Muscle of leg (tissue), 16 donors: ENCODE results near the gene ZNF182. TPM values are rescaled to one million over a fixed set of nuclear protein-coding genes. Genes with fewer than 3 reads are reported as not detected.
A peak's percentile ranks its signal among the peaks of the same experiment; 100 is the strongest.
"Not testable (repeated sequence)": the region's sequence is repeated elsewhere in the genome, so short reads cannot be mapped to it uniquely, and the experiment has no call there.

Experiments
- DNase-seq: peaks from one replicate; pipeline ENCODE4 v3.0.0; 2013
- H3K27ac ChIP-seq: one replicate; pipeline ENCODE4 v1.5.1; 2013; ENCODE audit warnings: mild to moderate bottlenecking, low read length, control low read depth
- H3K27me3 ChIP-seq: one replicate; pipeline ENCODE4 v1.6.1; 2013; ENCODE audit warnings: low read length; ENCODE audit not compliant: control insufficient read depth, insufficient read depth
- H3K36me3 ChIP-seq: one replicate; pipeline ENCODE4 v1.6.1; 2013; ENCODE audit warnings: low read length; ENCODE audit not compliant: control insufficient read depth, insufficient read depth
- H3K4me1 ChIP-seq: one replicate; pipeline ENCODE4 v1.6.1; 2013; ENCODE audit warnings: low read length; ENCODE audit not compliant: control insufficient read depth, insufficient read depth
- H3K4me3 ChIP-seq: one replicate; pipeline ENCODE4 v1.5.1; 2013; ENCODE audit warnings: low read length, control low read depth
- H3K9me3 ChIP-seq: replicated peaks from 2 replicates; pipeline ENCODE4 v1.6.1; 2013; ENCODE audit warnings: low read depth, low read length; ENCODE audit not compliant: control insufficient read depth
- WGBS: methylation state at CpG from one replicate; pipeline ENCODE4 v1.1.5; 2013; ENCODE audit warnings: missing lambda C conversion rate; ENCODE audit not compliant: insufficient coverage; 5-methylcytosine and 5-hydroxymethylcytosine counted together
- long read RNA-seq, 11 donors: transcript quantifications; one replicate each; lab custom pipeline, GENCODE V29; 2026
- polyA plus RNA-seq, 8 donors: library from polyadenylated mRNA; unstranded; fragments of 120-200 nt; gene quantifications; one replicate each; pipeline versions ENCODE4 v1.2.1 to v1.2.3, GENCODE V29; 2013; ENCODE audit warnings: inconsistent platforms in 1 of 8, low replicate concordance in 1 of 8; ENCODE audit not compliant: insufficient read length in 8 of 8, insufficient read depth in 1 of 8
- total RNA-seq: library from RNA; stranded (reverse); fragments of 120-200 nt; gene quantifications from one replicate; pipeline ENCODE4 v1.2.4, GENCODE V29; 2013

The ZNF182 gene
- total RNA-seq: 4.1 TPM
- polyA plus RNA-seq: 1 to 10 TPM; 4.1 to 6.8 (median 5.0) TPM
- long read RNA-seq, donor 1, partial matches to known transcripts: 0 of 1 reads
- long read RNA-seq, donor 1, other reads (novel, unspliced or antisense): 0 of 1 reads
- long read RNA-seq, donor 2: 0 reads
- long read RNA-seq, donor 3, partial matches to known transcripts: 0 of 1 reads
- long read RNA-seq, donor 3, other reads (novel, unspliced or antisense): 0 of 1 reads
- long read RNA-seq, donor 4: 0 reads
- long read RNA-seq, donor 5, partial matches to known transcripts: 0 of 2 reads
- long read RNA-seq, donor 5, other reads (novel, unspliced or antisense): 0 of 2 reads
- long read RNA-seq, donor 6, partial matches to known transcripts: 0 of 4 reads
- long read RNA-seq, donor 6, other reads (novel, unspliced or antisense): 0 of 4 reads
- long read RNA-seq, donor 7: 0 reads
- long read RNA-seq, donor 8: 0 reads
- long read RNA-seq, donor 9: 0 reads
- long read RNA-seq, donor 10: 0 reads
- long read RNA-seq, donor 11, partial matches to known transcripts: 0 of 1 reads
- long read RNA-seq, donor 11, other reads (novel, unspliced or antisense): 0 of 1 reads

- H3K27ac ChIP-seq: peak within 1 kb of the TSS; percentile 78
- no peaks in the 10 kb centered on the region for H3K27me3 ChIP-seq
- no peaks in the 10 kb centered on the region for H3K4me1 ChIP-seq
- WGBS: 37% methylated on average over 23 of the region's 34 CpGs
- H3K9me3 ChIP-seq: no peaks in the 10 kb centered on the region
- peak; percentile 96 for DNase-seq
- H3K4me3 ChIP-seq: peak within 1 kb of the TSS; percentile 80
- no peaks in the 10 kb centered on the region for H3K36me3 ChIP-seq
Measured at GRCh38 chrX:48003758-48004457, at the start of gene ZNF182. TSS of gene ZNF182 (minus strand) at chrX:48003989. CDS start at chrX:48002609, 1,380 bp downstream.

DNA sequence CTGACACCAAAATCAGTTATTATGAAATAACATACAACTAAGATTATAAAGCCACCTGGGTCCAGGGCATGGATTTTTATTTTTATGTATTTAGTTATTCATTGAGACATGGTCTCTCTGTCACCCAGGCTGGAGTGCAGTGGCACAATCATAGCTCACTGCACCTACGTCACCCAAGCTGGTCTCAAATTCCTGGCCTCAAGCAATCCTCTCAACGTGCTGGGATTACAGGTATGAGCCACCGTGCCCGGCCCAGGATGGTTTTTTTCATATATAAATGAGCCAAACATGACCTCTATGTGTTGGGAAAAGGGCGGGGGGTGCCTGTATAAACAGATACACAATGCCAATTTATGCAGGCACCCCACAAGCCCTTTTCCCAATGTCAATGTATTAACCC is 43.1 kb upstream of the ZNF182 start:
- no peak for DNase-seq
- Histone ChIP-seq H3K27me3 (peaks cover 2% of the 10 kb centered on the region), H3K4me3 (no peak overlapping the region), H3K4me1 (peaks cover 4% of the 10 kb centered on the region), H3K27ac (no peak overlapping the region), H3K9me3 (no peaks in the 10 kb centered on the region), H3K36me3 (no peaks in the 10 kb centered on the region)
- 100% methylated on average over 1 of the region's 5 CpGs for WGBS

GRCh38 chrX:48045410-48046311 is 41.9 kb upstream of the ZNF182 start:
- no peaks in the 10 kb centered on the region for H3K36me3 ChIP-seq
- no peaks in the 10 kb centered on the region for H3K9me3 ChIP-seq
- H3K27me3 ChIP-seq: peaks cover 2% of the 10 kb centered on the region
- peak overlapping the region; percentile 38 for H3K27ac ChIP-seq
- H3K4me3 ChIP-seq: no peak overlapping the region
- WGBS: 54% methylated on average over 2 of the region's 8 CpGs
- peaks cover 4% of the 10 kb centered on the region for H3K4me1 ChIP-seq
- DNase-seq: peak; percentile 70

DNA sequence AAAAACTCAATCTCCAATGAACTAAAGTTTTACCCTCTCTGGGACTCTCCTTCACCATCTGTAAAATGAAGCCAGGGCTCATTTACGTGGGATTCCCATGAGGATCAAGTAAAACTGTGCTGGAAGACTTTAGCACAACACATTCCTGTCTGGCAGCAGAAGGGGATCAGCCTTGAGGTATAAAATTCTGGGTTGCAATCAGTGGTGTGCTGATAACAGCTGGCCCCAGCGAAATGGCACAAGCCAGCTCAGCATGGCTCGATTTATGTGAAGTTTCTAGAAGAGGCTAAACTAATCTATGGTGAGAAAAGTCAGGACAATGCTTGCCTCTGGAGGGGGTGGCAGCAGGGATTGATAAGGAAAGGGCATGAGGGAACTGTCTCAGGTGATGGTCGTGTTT is 39.3 kb upstream of the ZNF182 start:
- Histone ChIP-seq H3K27me3 (peaks cover 2% of the 10 kb centered on the region), H3K27ac (no peak overlapping the region), H3K4me3 (no peak overlapping the region), H3K9me3 (no peaks in the 10 kb centered on the region), H3K36me3 (no peaks in the 10 kb centered on the region), H3K4me1 (peaks cover 4% of the 10 kb centered on the region)
- DNase-seq: no peak
- 54% methylated on average over 2 of the region's 4 CpGs for WGBS

- Histone ChIP-seq H3K9me3 (no peaks in the 10 kb centered on the region), H3K36me3 (no peaks in the 10 kb centered on the region), H3K4me3 (no peak overlapping the region), H3K4me1 (no peaks in the 10 kb centered on the region), H3K27ac (no peak overlapping the region), H3K27me3 (no peaks in the 10 kb centered on the region)
- DNase-seq: no peak
- 28% methylated on average over 2 of the region's 4 CpGs for WGBS
Measured at GRCh38 chrX:48035891-48036290, 32.1 kb upstream of the ZNF182 start.

DNA sequence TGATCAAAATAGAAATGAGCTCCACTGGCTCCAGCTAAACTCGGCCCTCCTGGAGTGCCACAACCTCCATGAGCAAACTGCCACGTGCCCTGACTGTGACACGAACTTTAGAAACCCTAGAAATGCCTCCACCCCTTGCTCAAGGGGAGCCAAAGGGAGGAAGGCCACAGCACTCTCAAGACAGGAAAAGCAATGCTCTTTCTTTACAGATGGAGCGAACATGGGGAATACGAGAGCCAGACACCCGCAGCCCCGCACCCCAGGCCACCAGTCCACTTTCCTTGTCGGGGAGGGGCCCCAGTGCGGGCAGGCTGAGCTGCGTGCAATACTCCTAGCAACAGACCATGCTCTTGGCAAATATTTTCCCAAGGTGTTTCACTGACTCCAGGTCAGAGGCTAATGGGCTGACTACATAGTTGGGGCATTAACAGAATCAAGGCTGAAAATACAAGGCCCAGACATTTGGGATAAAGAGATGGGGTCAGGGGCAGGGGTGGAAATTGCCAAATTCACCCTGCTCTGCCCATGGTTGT is 26.9 kb upstream of the ZNF182 start:
- not testable (repeated sequence) for H3K9me3 ChIP-seq, H3K4me1 ChIP-seq, DNase-seq, H3K36me3 ChIP-seq, H3K27ac ChIP-seq, H3K4me3 ChIP-seq, H3K27me3 ChIP-seq
- WGBS: 65% methylated on average over 4 of the region's 10 CpGs

DNA sequence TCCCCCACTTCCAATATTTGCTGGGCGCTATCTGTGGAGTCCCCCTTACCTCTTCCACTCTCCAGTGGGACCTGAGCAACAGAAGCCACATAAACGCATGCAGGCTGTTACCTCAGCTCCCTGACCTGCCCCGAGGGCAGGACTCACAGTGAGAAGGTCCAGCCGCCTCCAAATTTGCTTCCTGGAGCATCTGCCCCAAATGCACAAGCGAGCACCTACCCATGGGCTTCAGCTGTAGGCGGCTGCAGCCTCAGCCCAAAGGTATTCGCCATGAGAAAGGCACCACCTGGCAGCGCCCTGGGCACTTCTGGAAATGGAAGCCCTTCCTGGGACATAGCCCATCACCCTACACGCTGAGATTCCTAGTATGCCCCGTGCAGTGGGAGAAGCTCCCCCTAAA is 26.4 kb upstream of the ZNF182 start:
- Histone ChIP-seq H3K9me3 (no peaks in the 10 kb centered on the region), H3K36me3 (no peaks in the 10 kb centered on the region), H3K27ac (no peak overlapping the region), H3K27me3 (no peaks in the 10 kb centered on the region), H3K4me1 (peaks cover 3% of the 10 kb centered on the region), H3K4me3 (no peak overlapping the region)
- DNase-seq: no peak
- 84% methylated on average over 10 of the region's 10 CpGs for WGBS

DNA sequence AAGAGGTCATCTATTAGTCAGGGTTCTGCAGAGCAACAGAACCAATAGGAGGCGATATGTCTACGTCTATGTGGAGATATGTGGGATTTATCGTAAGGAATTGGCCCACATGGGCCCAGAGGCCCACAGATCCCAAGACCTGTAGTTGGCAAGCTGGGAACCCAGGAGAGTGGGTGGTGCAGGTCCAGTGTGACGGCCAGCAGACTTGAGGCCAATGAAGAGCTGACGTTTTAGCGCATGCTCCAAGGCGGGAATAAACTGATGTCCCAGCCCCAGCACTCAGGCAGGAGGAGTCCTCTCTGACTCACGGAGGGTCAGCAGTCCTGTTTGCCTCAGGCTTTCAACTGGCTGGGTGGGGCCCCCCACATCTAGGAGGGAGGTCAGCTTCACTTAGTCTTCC is 24.3 kb upstream of the ZNF182 start:
- WGBS: 77% methylated on average over 6 of the region's 8 CpGs
- H3K4me1 ChIP-seq: peaks cover 3% of the 10 kb centered on the region
- DNase-seq: no peak
- no peak overlapping the region for H3K4me3 ChIP-seq
- H3K27ac ChIP-seq: no peak overlapping the region
- no peaks in the 10 kb centered on the region for H3K36me3 ChIP-seq
- no peaks in the 10 kb centered on the region for H3K27me3 ChIP-seq
- H3K9me3 ChIP-seq: no peaks in the 10 kb centered on the region

DNA sequence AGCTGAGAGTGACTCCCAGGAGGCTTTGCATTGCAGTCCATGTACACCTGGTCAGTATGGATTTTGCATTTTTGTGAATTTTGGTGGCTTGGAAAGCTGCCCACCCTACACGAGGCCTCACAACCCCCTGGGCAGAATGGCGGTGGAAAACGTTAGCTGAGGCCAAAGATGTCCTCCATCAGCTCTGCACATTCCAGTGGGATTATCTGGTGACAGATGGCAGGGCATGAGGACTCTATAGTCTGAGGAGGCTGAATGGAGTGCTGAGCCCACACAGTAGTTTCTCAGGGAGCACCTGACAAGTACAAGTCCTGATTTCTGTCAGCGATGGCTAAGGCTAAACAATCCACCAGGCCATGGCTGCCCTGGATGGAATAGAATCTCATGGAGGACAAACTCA is 23.8 kb upstream of the ZNF182 start:
- WGBS: no CpG with 5 or more reads among the region's 4 CpGs
- peak; percentile 35 for DNase-seq
- not testable (repeated sequence) for H3K9me3 ChIP-seq, H3K36me3 ChIP-seq, H3K4me1 ChIP-seq, H3K27ac ChIP-seq, H3K4me3 ChIP-seq, H3K27me3 ChIP-seq
